Esophagus muscularis mucosa (tissue), 4 donors: ENCODE data around the gene RHOG.
A peak's percentile ranks its signal among the peaks of the same experiment; 100 is the strongest.

Source experiments
- EP300 ChIP-seq: sonication (generic); formaldehyde crosslinking; IDR thresholded peaks from one replicate; pipeline ENCODE4 v1.6.1; 2017; ENCODE audit warnings: antibody characterized with exemption
- POLR2A ChIP-seq: fragments of 450-650 bp; IDR thresholded peaks from one replicate; pipeline ENCODE4 v1.6.1; 2017; ENCODE audit warnings: antibody characterized with exemption, moderate library complexity, mild to moderate bottlenecking, low read depth
- POLR2AphosphoS5 ChIP-seq, 2 donors: sonication (generic); formaldehyde crosslinking; IDR thresholded peaks; one replicate each; pipeline ENCODE4 v1.6.1; 2017; ENCODE audit warnings: antibody characterized with exemption in 2 of 2
- TF ChIP-seq, protein P1 (sequence below), 3 experiments: fragments of 200-600 bp in 2 of 3; fragments of 450-650 bp in 1 of 3; sonication (generic) in 2 of 3; IDR thresholded peaks; one replicate each; pipeline ENCODE4 v1.5.1; 2017 to 2019; ENCODE audit warnings: antibody characterized with exemption in 3 of 3, mild to moderate bottlenecking in 2 of 3, moderate library complexity in 1 of 3

DNA sequence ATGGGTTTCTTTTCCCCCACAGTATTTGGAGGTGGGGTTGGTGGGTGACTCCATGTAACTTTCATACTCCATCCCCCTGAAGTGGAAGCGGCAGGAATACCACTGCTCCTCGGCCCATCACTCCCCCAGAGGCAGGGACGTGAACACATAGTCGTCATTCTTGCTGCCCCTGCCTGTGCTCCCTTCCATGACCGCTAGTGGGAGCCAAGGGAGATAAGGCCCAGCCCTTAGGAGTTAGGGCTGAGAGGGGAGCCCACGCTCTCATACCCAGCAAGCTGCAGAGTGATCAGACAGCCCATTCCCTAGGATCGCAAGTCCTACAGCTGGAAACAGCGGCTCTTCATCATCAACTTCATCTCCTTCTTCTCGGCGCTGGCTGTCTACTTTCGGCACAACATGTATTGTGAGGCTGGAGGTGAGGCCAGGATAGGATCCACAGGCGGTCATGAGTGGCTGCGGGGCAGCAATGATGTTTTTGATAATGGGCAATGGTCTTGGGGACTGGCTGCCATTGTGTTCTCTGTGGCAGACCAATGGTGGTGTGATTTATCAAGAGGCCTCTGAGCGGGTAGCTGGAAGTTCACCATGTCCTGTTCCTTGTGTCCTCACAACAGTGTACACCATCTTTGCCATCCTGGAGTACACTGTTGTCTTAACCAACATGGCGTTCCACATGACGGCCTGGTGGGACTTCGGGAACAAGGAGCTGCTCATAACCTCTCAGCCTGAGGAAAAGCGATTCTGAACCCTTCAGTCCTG, 15.9 kb downstream of the RHOG start:
- TF ChIP-seq, protein P1, sequence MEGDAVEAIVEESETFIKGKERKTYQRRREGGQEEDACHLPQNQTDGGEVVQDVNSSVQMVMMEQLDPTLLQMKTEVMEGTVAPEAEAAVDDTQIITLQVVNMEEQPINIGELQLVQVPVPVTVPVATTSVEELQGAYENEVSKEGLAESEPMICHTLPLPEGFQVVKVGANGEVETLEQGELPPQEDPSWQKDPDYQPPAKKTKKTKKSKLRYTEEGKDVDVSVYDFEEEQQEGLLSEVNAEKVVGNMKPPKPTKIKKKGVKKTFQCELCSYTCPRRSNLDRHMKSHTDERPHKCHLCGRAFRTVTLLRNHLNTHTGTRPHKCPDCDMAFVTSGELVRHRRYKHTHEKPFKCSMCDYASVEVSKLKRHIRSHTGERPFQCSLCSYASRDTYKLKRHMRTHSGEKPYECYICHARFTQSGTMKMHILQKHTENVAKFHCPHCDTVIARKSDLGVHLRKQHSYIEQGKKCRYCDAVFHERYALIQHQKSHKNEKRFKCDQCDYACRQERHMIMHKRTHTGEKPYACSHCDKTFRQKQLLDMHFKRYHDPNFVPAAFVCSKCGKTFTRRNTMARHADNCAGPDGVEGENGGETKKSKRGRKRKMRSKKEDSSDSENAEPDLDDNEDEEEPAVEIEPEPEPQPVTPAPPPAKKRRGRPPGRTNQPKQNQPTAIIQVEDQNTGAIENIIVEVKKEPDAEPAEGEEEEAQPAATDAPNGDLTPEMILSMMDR (IDR thresholded peaks at IDR 0.05), result peak; percentile 29 to 69 (median 41)
- TF ChIP-seq POLR2A, result no peak
- TF ChIP-seq POLR2AphosphoS5 (IDR thresholded peaks at IDR 0.05), result no peak
- TF ChIP-seq EP300, result no peak
